SH-SY5Y (cell line): ENCODE data around the gene SLC38A5.

Source experiments
- GATA2 ChIP-seq: IDR thresholded peaks from 2 replicates; pipeline ENCODE4 v1.6.1; 2011; ENCODE audit warnings: mild to moderate bottlenecking, low read depth, low read length
- GATA3 ChIP-seq: IDR thresholded peaks from 2 replicates; pipeline ENCODE4 v1.6.1; 2011; ENCODE audit warnings: low read depth, mild to moderate bottlenecking, low read length, moderate library complexity

DNA sequence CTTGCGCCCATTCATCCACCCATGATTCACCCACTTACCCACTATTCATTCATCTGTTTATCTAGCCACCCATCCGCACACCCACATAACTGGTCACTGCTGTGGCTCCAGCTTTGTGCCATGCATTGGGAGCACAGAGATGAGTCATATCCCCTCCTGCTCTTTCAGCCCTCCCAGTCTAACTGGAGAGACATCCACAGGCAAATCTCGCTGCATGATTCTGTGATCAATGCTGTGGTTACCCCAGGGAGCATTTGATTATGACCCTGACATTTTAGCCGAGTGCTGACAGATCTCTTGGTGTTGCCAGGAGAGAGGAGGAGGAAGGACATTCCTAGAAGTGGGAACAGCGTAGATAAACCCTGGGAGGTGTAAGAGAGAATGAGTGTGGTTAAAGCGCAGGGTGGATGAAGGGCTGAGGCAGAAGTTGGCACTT is 28.3 kb upstream of the SLC38A5 start:
- TF ChIP-seq GATA3 (no peak), GATA2 (no peak)
